Neural cell (in vitro differentiated cells): ENCODE results near the gene PARP11. TPM values are rescaled to one million over a fixed set of nuclear protein-coding genes. Genes with fewer than 3 reads are reported as not detected.

Experiments
- H2AFZ ChIP-seq: fragments of 200-600, 300-800 bp; sonication (generic), shearing (Covaris generic); 2 replicates; pipeline ENCODE4 v1.6.0; 2014; ENCODE audit warnings: low read depth, mild to moderate bottlenecking, antibody characterized with exemption, low read length, moderate library complexity
- H3F3A ChIP-seq: fragments of 200-600 bp; shearing (Covaris generic); 2 replicates; pipeline ENCODE4 v1.6.1; 2016; ENCODE audit warnings: mild to moderate bottlenecking, moderate library complexity, mixed read lengths, antibody characterized with exemption, low read length; ENCODE audit not compliant: insufficient read depth, poor library complexity, severe bottlenecking
- H3K27ac ChIP-seq: fragments of 200-600, 300-800 bp; sonication (generic), shearing (Covaris generic); 2 replicates; pipeline ENCODE4 v1.5.1; 2014; ENCODE audit warnings: mild to moderate bottlenecking, low read length, moderate library complexity
- H3K27me3 ChIP-seq: fragments of 300-800, 200-600 bp; sonication (generic), shearing (Covaris generic); 2 replicates; pipeline ENCODE4 v1.6.0; 2014; ENCODE audit warnings: mild to moderate bottlenecking, low read depth, low read length, moderate library complexity; ENCODE audit not compliant: insufficient read depth
- H3K36me3 ChIP-seq: fragments of 300-800, 200-600 bp; sonication (generic), shearing (Covaris generic); 2 replicates; pipeline ENCODE4 v1.5.1; 2014; ENCODE audit warnings: mild to moderate bottlenecking, antibody characterized with exemption, low read length, moderate library complexity; ENCODE audit not compliant: insufficient read depth
- H3K4me2 ChIP-seq: fragments of 300-800, 200-600 bp; sonication (generic), shearing (Covaris generic); 2 replicates; pipeline ENCODE4 v1.6.0; 2014; ENCODE audit warnings: mild to moderate bottlenecking, low read length
- H3K4me3 ChIP-seq: fragments of 300-800, 200-600 bp; sonication (generic), shearing (Covaris generic); 2 replicates; pipeline ENCODE4 v1.5.1; 2014; ENCODE audit warnings: mild to moderate bottlenecking, low read length, moderate library complexity
- H3K79me2 ChIP-seq: fragments of 200-600 bp; shearing (Covaris generic); replicated peaks from 2 replicates; pipeline ENCODE4 v1.6.0; 2014; ENCODE audit warnings: mild to moderate bottlenecking, low read length, moderate library complexity; ENCODE audit not compliant: insufficient read depth
- H3K9ac ChIP-seq: fragments of 300-800, 200-600 bp; sonication (generic), shearing (Covaris generic); 2 replicates; pipeline ENCODE4 v1.6.1; 2016; ENCODE audit warnings: mild to moderate bottlenecking, low read length, mixed read lengths
- H3K9me2 ChIP-seq: fragments of 200-600 bp; shearing (Covaris generic); 2 replicates; pipeline ENCODE4 v1.6.1; 2016; ENCODE audit warnings: mild to moderate bottlenecking, low read length, mixed read lengths; ENCODE audit not compliant: insufficient read depth
- H3K9me3 ChIP-seq: fragments of 200-600, 300-800 bp; sonication (generic), shearing (Covaris generic); 2 replicates; pipeline ENCODE4 v1.6.1; 2016; ENCODE audit warnings: mild to moderate bottlenecking, mixed run types, low read length, moderate library complexity, mixed read lengths
- H4K20me1 ChIP-seq: fragments of 200-600 bp; shearing (Covaris generic); 2 replicates; pipeline ENCODE4 v1.6.1; 2016; ENCODE audit warnings: mild to moderate bottlenecking, mixed run types; ENCODE audit not compliant: insufficient read depth
- CTCF ChIP-seq: fragments of 450-650 bp; IDR thresholded peaks from 2 replicates; pipeline ENCODE4 v1.5.1; 2014; ENCODE audit warnings: antibody characterized with exemption, mild to moderate bottlenecking, moderate library complexity; ENCODE audit not compliant: poor library complexity, severe bottlenecking
- MXI1 ChIP-seq: fragments of 450-650 bp; conservative IDR thresholded peaks from 2 replicates; pipeline ENCODE4 v1.6.1; 2014; ENCODE audit warnings: antibody characterized with exemption, mild to moderate bottlenecking; ENCODE audit not compliant: poor library complexity, severe bottlenecking
- POLR2AphosphoS5 ChIP-seq: IDR thresholded peaks from 2 replicates; pipeline ENCODE4 v1.6.1; 2012
- REST ChIP-seq: IDR thresholded peaks from 2 replicates; pipeline ENCODE4 v1.6.1; 2012; ENCODE audit warnings: borderline replicate concordance
- TAF1 ChIP-seq: IDR thresholded peaks from 2 replicates; pipeline ENCODE4 v1.6.1; 2012; ENCODE audit warnings: low read depth
- polyA plus RNA-seq: library from polyadenylated mRNA; depleted of rRNA; stranded (reverse); fragments of >200 nt; gene quantifications from 2 replicates; pipeline ENCODE4 v1.2.3, GENCODE V29; 2014

The PARP11 gene
- polyA plus RNA-seq, 1 donor from 2014 or later, result 20.3 TPM

GRCh38 chr12:3884671-3885070 lies 11.5 kb upstream of the PARP11 start:
- no peak overlapping the region for H3K27ac ChIP-seq
- H3K4me2 ChIP-seq, result no peak overlapping the region
- no peak overlapping the region for H2AFZ ChIP-seq

GRCh38 chr12:3882896-3883564 lies 9.8 kb upstream of the PARP11 start:
- H3F3A ChIP-seq, result peaks cover 12% of the 10 kb centered on the region
- TF ChIP-seq MXI1, result no peak
- TF ChIP-seq CTCF, result peak; percentile 41
- no peak overlapping the region for H3K4me2 ChIP-seq
- H2AFZ ChIP-seq, result no peak overlapping the region
- H3K27ac ChIP-seq, result peak overlapping the region; percentile 94
- no peak overlapping the region for H3K4me3 ChIP-seq
- H3K79me2 ChIP-seq, result no peaks in the 10 kb centered on the region
- H3K27me3 ChIP-seq, result no peaks in the 10 kb centered on the region
- H3K9me2 ChIP-seq, result no peaks in the 10 kb centered on the region
- H3K9me3 ChIP-seq, result no peaks in the 10 kb centered on the region
- no peaks in the 10 kb centered on the region for H3K36me3 ChIP-seq
- H4K20me1 ChIP-seq, result no peaks in the 10 kb centered on the region
- no peak overlapping the region for H3K9ac ChIP-seq

More at GRCh38 chr12:3884671-3885070, 11.5 kb upstream of the PARP11 start:
- peaks cover 12% of the 10 kb centered on the region for H3F3A ChIP-seq
- H3K36me3 ChIP-seq, result no peaks in the 10 kb centered on the region
- H3K27me3 ChIP-seq, result no peaks in the 10 kb centered on the region
- no peaks in the 10 kb centered on the region for H3K9me2 ChIP-seq
- H3K79me2 ChIP-seq, result no peaks in the 10 kb centered on the region
- no peak overlapping the region for H3K9ac ChIP-seq
- no peaks in the 10 kb centered on the region for H4K20me1 ChIP-seq
- no peaks in the 10 kb centered on the region for H3K9me3 ChIP-seq
- TF ChIP-seq POLR2AphosphoS5 (no peak), CTCF (no peak)
- H3K4me3 ChIP-seq, result no peak overlapping the region

GRCh38 chr12:3882406-3882805 lies 9.2 kb upstream of the PARP11 start:
- H3K36me3 ChIP-seq, result no peaks in the 10 kb centered on the region
- H4K20me1 ChIP-seq, result no peaks in the 10 kb centered on the region
- peak overlapping the region; percentile 59 for H3K4me2 ChIP-seq
- no peaks in the 10 kb centered on the region for H3K79me2 ChIP-seq
- H2AFZ ChIP-seq, result peak overlapping the region; percentile 62
- H3K27me3 ChIP-seq, result no peaks in the 10 kb centered on the region
- peak; percentile 76 for TF ChIP-seq REST
- no peak for TF ChIP-seq TAF1
- no peaks in the 10 kb centered on the region for H3K9me2 ChIP-seq
- H3K9me3 ChIP-seq, result no peaks in the 10 kb centered on the region
- peak overlapping the region; percentile 59 for H3K4me3 ChIP-seq
- peaks cover 12% of the 10 kb centered on the region for H3F3A ChIP-seq
- peak overlapping the region; percentile 65 for H3K9ac ChIP-seq
- H3K27ac ChIP-seq, result peak overlapping the region; percentile 94
